HepG2 (cell line): ENCODE measurements around the gene PAK6. TPM values are rescaled to one million over a fixed set of nuclear protein-coding genes. Genes with fewer than 3 reads are reported as not detected.

ENCODE experiments used
- AHDC1 ChIP-seq: sonication (generic); formaldehyde crosslinking; IDR thresholded peaks from 2 replicates; pipeline ENCODE4 v1.5.1; 2020; ENCODE audit warnings: mild to moderate bottlenecking, missing genetic modification reagents, borderline replicate concordance
- ATRX ChIP-seq: sonication (generic); formaldehyde crosslinking; IDR thresholded peaks from 2 replicates; pipeline ENCODE4 v1.4.0; 2020; ENCODE audit warnings: missing genetic modification reagents, borderline replicate concordance
- DMAP1 ChIP-seq: IDR thresholded peaks from 2 replicates; pipeline ENCODE4 v1.6.1; 2016
- FOXP4 ChIP-seq: sonication (generic); formaldehyde crosslinking; IDR thresholded peaks from 2 replicates; pipeline ENCODE4 v1.4.0; 2020; ENCODE audit warnings: missing genetic modification reagents
- HIVEP1 ChIP-seq: sonication (generic); formaldehyde crosslinking; IDR thresholded peaks from 2 replicates; pipeline ENCODE4 v1.4.0; 2020; ENCODE audit warnings: mild to moderate bottlenecking, missing genetic modification reagents
- JDP2 ChIP-seq: sonication (generic); formaldehyde crosslinking; IDR thresholded peaks from 2 replicates; pipeline ENCODE4 v1.8.1; 2022; ENCODE audit warnings: missing genetic modification reagents, borderline replicate concordance
- PHF21A ChIP-seq: sonication (generic); formaldehyde crosslinking; IDR thresholded peaks from 2 replicates; pipeline ENCODE4 v1.5.0; 2020; ENCODE audit warnings: mild to moderate bottlenecking, missing genetic modification reagents
- RAD51 ChIP-seq: fragments of 450-650 bp; IDR thresholded peaks from 2 replicates; pipeline ENCODE4 v1.6.1; 2016; ENCODE audit warnings: borderline replicate concordance
- RXRA ChIP-seq: sonication (generic); formaldehyde crosslinking; IDR thresholded peaks from 2 replicates; pipeline ENCODE4 v1.5.1; 2020; ENCODE audit warnings: missing genetic modification reagents
- SAP130 ChIP-seq: IDR thresholded peaks from 2 replicates; pipeline ENCODE4 v1.6.1; 2016; ENCODE audit warnings: low read depth
- THAP8 ChIP-seq: sonication (generic); formaldehyde crosslinking; IDR thresholded peaks from 2 replicates; pipeline ENCODE4 v1.5.1; 2020; ENCODE audit warnings: missing genetic modification reagents, mild to moderate bottlenecking, borderline replicate concordance
- ZFP82 ChIP-seq: sonication (generic); formaldehyde crosslinking; IDR thresholded peaks from 2 replicates; pipeline ENCODE4 v1.5.1; 2020; ENCODE audit warnings: mild to moderate bottlenecking, missing genetic modification reagents, borderline replicate concordance
- ZFP90 ChIP-seq: sonication (generic); formaldehyde crosslinking; IDR thresholded peaks from 2 replicates; pipeline ENCODE4 v1.8.0; 2022; ENCODE audit warnings: missing genetic modification reagents, mild to moderate bottlenecking, inconsistent platforms, borderline replicate concordance
- ZNF256 ChIP-seq: sonication (generic); formaldehyde crosslinking; conservative IDR thresholded peaks from 2 replicates; pipeline ENCODE4 v1.4.0; 2020; ENCODE audit warnings: missing genetic modification reagents
- ZNF616 ChIP-seq: sonication (generic); formaldehyde crosslinking; IDR thresholded peaks from 2 replicates; pipeline ENCODE4 v1.5.0; 2020; ENCODE audit warnings: low read depth, mild to moderate bottlenecking, missing genetic modification reagents
- ZNF619 ChIP-seq: sonication (generic); formaldehyde crosslinking; IDR thresholded peaks from 2 replicates; pipeline ENCODE4 v1.4.0; 2020; ENCODE audit warnings: mild to moderate bottlenecking, missing genetic modification reagents
- ZNF749 ChIP-seq: sonication (generic); formaldehyde crosslinking; IDR thresholded peaks from 2 replicates; pipeline ENCODE4 v1.8.0; 2022; ENCODE audit warnings: mild to moderate bottlenecking, missing genetic modification reagents, moderate library complexity, borderline replicate concordance
- polyA plus RNA-seq, 8 experiments: library from polyadenylated mRNA; depleted of rRNA in 3 of 8; stranded (reverse) in 7 of 8; unstranded in 1 of 8; fragments of >200 nt; fragmentation: Illumina TruSeq in 4 of 8; extraction: Trizol in 4 of 8; gene quantifications; 2 replicates each; pipeline versions ENCODE4 v1.2.1 to v1.2.3, GENCODE V29; 2011 to 2016; ENCODE audit warnings: low read depth in 4 of 8, missing spikeins in 1 of 8, mixed read lengths in 1 of 8; ENCODE audit not compliant: insufficient read depth in 1 of 8
- total RNA-seq, 5 experiments: library from RNA; depleted of rRNA; stranded (reverse); fragments of >200 nt; fragmentation: Illumina TruSeq; extraction: Trizol; gene quantifications; 2 replicates each; pipeline ENCODE4 v1.2.3, GENCODE V29; 2016; ENCODE audit warnings: low read depth in 1 of 5
- TF ChIP-seq, protein P1 (sequence below): IDR thresholded peaks from 2 replicates; pipeline ENCODE4 v1.6.1; 2016; ENCODE audit warnings: mild to moderate bottlenecking, missing biosample characterization, missing genetic modification reagents
- TF ChIP-seq, protein P2 (sequence below): IDR thresholded peaks from 2 replicates; pipeline ENCODE4 v1.6.1; 2016; ENCODE audit warnings: mild to moderate bottlenecking

The PAK6 gene
- total and polyA plus RNA-seq, 2 of the 13 experiments (the other 11 are each of a cell fraction or from before 2014, with no cell fraction given), result 0.07 TPM; not detected in 1

DNA sequence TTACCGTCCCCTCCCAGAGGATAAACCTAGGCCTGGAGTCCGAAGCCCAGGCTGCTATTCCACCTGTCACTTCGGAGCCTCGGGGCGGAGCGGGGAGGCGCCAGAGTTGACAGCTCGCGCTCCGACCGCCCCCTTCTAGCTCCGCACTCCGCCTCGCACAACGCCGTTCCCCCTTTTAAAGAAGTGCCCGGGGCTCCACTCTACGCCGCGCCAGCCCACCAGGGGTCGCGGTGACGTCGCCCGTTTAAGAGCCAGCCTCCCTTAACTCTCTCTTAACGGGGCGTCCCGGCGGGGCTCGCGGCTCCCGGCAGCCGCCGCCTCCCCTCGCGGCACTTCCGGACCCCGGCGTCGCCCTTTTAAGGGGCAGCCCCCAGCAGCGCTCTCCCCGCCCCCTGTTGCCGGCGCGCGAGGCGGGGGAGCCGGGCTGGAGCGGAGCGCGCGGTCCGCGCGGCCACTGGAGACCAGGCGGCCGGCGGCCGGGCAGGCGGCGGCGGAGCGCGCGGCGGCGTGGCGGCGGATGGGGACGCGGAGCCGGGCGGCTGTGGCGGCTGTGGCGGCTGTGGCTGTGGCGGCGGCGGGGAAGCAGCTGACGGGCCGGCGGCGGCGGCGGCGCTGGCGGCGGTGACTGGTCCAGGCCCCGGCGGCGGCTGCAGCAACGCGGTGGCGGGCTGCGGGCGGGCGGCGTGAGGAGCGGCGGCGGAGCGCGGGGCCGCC lies 84.5 kb downstream of the PAK6 start, which contains the start of gene INAFM2 (continued):
- TF ChIP-seq DMAP1 (CRISPR knock-in tag), result no peak
- TF ChIP-seq ZFP90 (CRISPR knock-in tag), result peak; percentile 67; the same call in 1 of the 2 replicates
- no peak for TF ChIP-seq ZNF256
- no peak for TF ChIP-seq JDP2 (CRISPR knock-in tag)
- 0 out of 2 replicates have a peak, but pooled peaks have one; percentile 65 for TF ChIP-seq ZFP82
- no peak for TF ChIP-seq THAP8 (CRISPR knock-in tag)
- no peak; the same call in 1 of the 2 replicates for TF ChIP-seq FOXP4
- peak; percentile 95 for TF ChIP-seq SAP130
- TF ChIP-seq ATRX, result no peak
- TF ChIP-seq PHF21A, result peak; percentile 79
- TF ChIP-seq ZNF616, result no peak; the same call in 1 of the 2 replicates
- TF ChIP-seq RAD51, result no peak
- no peak for TF ChIP-seq AHDC1 (CRISPR knock-in tag)
- TF ChIP-seq, protein P1, sequence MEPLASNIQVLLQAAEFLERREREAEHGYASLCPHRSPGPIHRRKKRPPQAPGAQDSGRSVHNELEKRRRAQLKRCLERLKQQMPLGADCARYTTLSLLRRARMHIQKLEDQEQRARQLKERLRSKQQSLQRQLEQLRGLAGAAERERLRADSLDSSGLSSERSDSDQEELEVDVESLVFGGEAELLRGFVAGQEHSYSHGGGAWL (CRISPR knock-in tag), result peak; percentile 36; the same call in 1 of the 2 replicates
- TF ChIP-seq ZNF749 (CRISPR knock-in tag), result 0 out of 2 replicates have a peak, but pooled peaks have one; percentile 29
- 0 out of 2 replicates have a peak, but pooled peaks have one; percentile 1 for TF ChIP-seq ZNF619
- TF ChIP-seq, protein P2, sequence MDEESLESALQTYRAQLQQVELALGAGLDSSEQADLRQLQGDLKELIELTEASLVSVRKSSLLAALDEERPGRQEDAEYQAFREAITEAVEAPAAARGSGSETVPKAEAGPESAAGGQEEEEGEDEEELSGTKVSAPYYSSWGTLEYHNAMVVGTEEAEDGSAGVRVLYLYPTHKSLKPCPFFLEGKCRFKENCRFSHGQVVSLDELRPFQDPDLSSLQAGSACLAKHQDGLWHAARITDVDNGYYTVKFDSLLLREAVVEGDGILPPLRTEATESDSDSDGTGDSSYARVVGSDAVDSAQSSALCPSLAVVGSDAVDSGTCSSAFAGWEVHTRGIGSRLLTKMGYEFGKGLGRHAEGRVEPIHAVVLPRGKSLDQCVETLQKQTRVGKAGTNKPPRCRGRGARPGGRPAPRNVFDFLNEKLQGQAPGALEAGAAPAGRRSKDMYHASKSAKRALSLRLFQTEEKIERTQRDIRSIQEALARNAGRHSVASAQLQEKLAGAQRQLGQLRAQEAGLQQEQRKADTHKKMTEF, result peak; percentile 83
- TF ChIP-seq HIVEP1 (CRISPR knock-in tag), result peak; percentile 60; the same call in 1 of the 2 replicates
- peak; percentile 54; the same call in 1 of the 2 replicates for TF ChIP-seq RXRA (CRISPR knock-in tag)
